Type B pancreatic cell (in vitro differentiated cells): ENCODE measurements around the gene TSGA10. TPM values are rescaled to one million over a fixed set of nuclear protein-coding genes. Genes with fewer than 3 reads are reported as not detected.

Experiments
- DNase-seq: peaks from one replicate; pipeline ENCODE4 v3.0.0; 2021; ENCODE audit warnings: mixed read lengths; ENCODE audit not compliant: unreplicated experiment; ENCODE audit errors: extremely low spot score
- H3K27ac Mint-ChIP-seq: 2 replicates; pipeline ENCODE4 v1.8.0; 2021; ENCODE audit warnings: mild to moderate bottlenecking, mixed read lengths
- H3K27me3 Mint-ChIP-seq: 2 replicates; pipeline ENCODE4 v1.8.0; 2021; ENCODE audit warnings: mixed read lengths
- H3K36me3 Mint-ChIP-seq: 2 replicates; pipeline ENCODE4 v1.8.0; 2021; ENCODE audit warnings: mixed read lengths
- H3K4me1 Mint-ChIP-seq: one replicate; pipeline ENCODE4 v1.8.0; 2021; ENCODE audit warnings: mixed read lengths; ENCODE audit not compliant: unreplicated experiment
- H3K4me3 Mint-ChIP-seq: 2 replicates; pipeline ENCODE4 v1.8.0; 2021; ENCODE audit warnings: mild to moderate bottlenecking, mixed read lengths
- H3K9me3 Mint-ChIP-seq: 2 replicates; pipeline ENCODE4 v1.8.0; 2021; ENCODE audit warnings: mixed read lengths
- total RNA-seq: library from RNA; stranded (reverse); gene quantifications from 2 replicates; pipeline ENCODE4 v1.2.1, GENCODE V29; 2021; ENCODE audit warnings: low replicate concordance
- TF ChIP-seq, protein P1 (sequence below): fragments of 200-600 bp; sonication (generic); conservative IDR thresholded peaks from 2 replicates; pipeline ENCODE4 v1.5.0; 2021; ENCODE audit warnings: antibody characterized with exemption, mild to moderate bottlenecking

The TSGA10 gene
- total RNA-seq, 1 donor from 2014 or later = 7.4 TPM

DNA sequence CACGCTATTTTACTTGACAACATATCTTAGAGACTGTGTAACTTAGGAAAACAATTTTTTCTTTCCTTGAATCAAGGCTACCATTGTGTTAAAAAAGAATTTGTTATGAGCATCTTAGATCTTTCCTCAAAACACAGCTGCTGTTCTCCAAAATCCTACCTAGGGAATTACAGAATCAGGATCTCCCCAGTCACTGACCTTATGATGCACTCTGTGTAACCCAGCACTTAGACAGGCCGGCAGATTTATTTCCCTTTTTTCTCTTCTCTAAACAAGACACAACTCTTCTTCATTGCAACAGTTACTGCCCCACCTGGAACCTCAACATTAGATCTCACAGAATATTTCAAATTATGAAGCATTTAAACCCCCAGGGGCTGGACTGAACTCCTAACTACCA, 26.8 kb downstream of the TSGA10 start:
- no peak overlapping the region for H3K27ac Mint-ChIP-seq
- no peak overlapping the region for H3K4me3 Mint-ChIP-seq
- H3K36me3 Mint-ChIP-seq = peaks cover 38% of the 10 kb centered on the region
- TF ChIP-seq, protein P1, sequence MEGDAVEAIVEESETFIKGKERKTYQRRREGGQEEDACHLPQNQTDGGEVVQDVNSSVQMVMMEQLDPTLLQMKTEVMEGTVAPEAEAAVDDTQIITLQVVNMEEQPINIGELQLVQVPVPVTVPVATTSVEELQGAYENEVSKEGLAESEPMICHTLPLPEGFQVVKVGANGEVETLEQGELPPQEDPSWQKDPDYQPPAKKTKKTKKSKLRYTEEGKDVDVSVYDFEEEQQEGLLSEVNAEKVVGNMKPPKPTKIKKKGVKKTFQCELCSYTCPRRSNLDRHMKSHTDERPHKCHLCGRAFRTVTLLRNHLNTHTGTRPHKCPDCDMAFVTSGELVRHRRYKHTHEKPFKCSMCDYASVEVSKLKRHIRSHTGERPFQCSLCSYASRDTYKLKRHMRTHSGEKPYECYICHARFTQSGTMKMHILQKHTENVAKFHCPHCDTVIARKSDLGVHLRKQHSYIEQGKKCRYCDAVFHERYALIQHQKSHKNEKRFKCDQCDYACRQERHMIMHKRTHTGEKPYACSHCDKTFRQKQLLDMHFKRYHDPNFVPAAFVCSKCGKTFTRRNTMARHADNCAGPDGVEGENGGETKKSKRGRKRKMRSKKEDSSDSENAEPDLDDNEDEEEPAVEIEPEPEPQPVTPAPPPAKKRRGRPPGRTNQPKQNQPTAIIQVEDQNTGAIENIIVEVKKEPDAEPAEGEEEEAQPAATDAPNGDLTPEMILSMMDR = no peak
- H3K27me3 Mint-ChIP-seq = no peaks in the 10 kb centered on the region
- no peak for DNase-seq
- H3K4me1 Mint-ChIP-seq = no peaks in the 10 kb centered on the region
- peaks cover 17% of the 10 kb centered on the region for H3K9me3 Mint-ChIP-seq

DNA sequence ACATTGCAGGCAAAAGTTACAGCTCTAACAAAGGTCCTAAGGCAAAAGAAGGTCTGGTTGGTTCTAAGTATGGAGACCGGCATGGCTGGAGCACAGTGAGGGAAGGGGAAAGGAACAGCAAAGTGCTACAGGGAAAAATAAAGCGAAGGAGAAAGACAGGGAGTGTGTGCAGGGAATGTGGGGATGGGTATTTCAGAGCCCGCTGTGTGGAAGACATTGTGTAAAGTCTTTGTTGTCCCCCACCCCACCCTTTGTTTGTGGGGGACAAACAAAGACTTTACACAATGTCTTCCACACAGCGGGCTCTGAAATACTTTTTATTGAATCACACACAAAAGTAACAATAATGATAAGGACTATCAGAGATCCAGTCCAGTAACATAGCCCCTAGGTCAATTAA, 42.1 kb downstream of the TSGA10 start:
- Mint-ChIP-seq H3K27me3 (no peaks in the 10 kb centered on the region), H3K4me1 (no peaks in the 10 kb centered on the region), H3K27ac (no peak overlapping the region), H3K9me3 (no peaks in the 10 kb centered on the region), H3K36me3 (no peaks in the 10 kb centered on the region), H3K4me3 (no peak overlapping the region)
- no peak for DNase-seq
- TF ChIP-seq, protein P1 = no peak

DNA sequence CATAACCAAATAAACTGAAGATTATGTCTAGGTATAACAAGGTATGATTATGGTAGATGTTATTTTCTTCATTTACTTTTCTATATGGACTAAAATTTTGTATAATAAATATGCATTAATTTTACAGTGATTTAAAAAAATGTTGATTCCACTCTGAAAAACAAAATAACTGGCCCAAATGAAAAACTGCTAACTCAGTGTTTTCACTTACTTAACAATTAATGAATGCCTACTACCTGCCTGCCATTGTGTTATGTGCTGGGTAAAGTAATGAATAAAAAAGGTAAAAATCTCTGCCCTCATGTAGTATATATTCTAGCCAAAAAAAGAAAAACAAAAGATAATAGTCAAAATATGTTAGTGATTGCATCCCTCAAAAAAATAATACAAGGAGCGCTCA, 42.8 kb downstream of the TSGA10 start:
- TF ChIP-seq, protein P1 = no peak
- H3K9me3 Mint-ChIP-seq = no peaks in the 10 kb centered on the region
- H3K36me3 Mint-ChIP-seq = no peaks in the 10 kb centered on the region

DNA sequence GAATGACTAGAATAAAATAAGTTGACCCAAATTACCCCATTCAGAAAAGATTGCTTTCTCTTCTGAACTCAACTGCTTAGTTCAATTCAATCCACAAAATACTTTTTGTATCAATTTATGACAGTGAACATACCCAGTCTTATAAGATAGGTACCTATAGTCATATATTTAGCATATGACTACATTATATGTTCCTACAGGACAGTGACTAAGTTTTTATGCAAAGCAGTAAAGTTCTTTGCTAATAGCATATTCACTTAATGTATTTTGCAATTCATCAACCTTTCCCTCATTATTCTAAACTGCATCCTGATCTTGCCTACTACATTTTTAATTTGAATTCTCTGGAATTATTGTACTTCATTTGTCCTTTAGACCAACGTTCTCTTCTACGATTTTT, 43.5 kb downstream of the TSGA10 start:
- Mint-ChIP-seq H3K4me1 (no peaks in the 10 kb centered on the region), H3K36me3 (no peaks in the 10 kb centered on the region), H3K27me3 (no peaks in the 10 kb centered on the region), H3K9me3 (no peaks in the 10 kb centered on the region), H3K27ac (no peak overlapping the region), H3K4me3 (no peak overlapping the region)
- TF ChIP-seq, protein P1 = no peak
- no peak for DNase-seq

More for the DNA sequence above, 42.8 kb downstream of the TSGA10 start:
- no peaks in the 10 kb centered on the region for H3K4me1 Mint-ChIP-seq
- DNase-seq = no peak
- H3K4me3 Mint-ChIP-seq = no peak overlapping the region
- H3K27ac Mint-ChIP-seq = no peak overlapping the region
- no peaks in the 10 kb centered on the region for H3K27me3 Mint-ChIP-seq

DNA sequence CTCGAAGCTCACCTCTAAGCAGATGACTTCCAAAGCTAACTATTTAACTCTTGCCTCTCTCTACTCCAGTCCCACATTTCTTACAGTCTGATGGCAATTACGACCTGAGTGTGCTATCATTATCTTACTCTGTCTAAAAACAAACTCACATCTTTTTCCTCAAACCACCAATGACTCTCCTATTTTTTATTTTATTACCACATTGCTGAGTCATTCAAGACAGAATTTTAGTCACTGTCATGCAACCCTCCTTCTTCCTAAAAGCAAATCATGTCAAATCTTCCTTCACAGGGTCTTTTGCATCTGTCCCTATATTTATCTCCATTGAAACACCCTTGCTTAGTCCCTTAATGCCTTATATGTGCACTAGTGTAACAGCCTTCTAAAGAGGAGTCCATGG, 47.8 kb downstream of the TSGA10 start:
- Mint-ChIP-seq H3K9me3 (no peaks in the 10 kb centered on the region), H3K36me3 (no peaks in the 10 kb centered on the region), H3K4me3 (no peak overlapping the region), H3K4me1 (no peaks in the 10 kb centered on the region), H3K27me3 (no peaks in the 10 kb centered on the region), H3K27ac (no peak overlapping the region)
- no peak for DNase-seq
- TF ChIP-seq, protein P1 = no peak

DNA sequence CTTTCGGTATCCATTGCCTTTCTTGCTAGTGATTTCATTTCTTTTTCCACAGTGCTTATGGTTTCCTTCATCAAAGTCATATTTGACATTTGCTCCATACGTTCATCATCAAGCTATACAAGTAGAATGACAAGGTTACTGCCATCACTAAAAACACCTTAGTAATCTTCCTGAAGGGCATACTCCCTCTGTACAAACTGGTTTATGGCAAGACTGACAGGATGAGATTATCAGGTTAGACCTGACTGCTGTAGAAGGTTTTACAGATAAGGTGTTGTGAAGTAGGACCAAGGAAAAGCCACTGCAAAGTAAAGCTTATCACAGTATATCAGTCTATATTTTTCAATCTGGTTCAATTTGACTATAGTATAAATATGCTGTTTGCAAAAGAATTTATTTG, 50.7 kb downstream of the TSGA10 start:
- Mint-ChIP-seq H3K4me3 (no peak overlapping the region), H3K36me3 (no peaks in the 10 kb centered on the region), H3K9me3 (no peaks in the 10 kb centered on the region), H3K27me3 (no peaks in the 10 kb centered on the region), H3K27ac (no peak overlapping the region), H3K4me1 (no peaks in the 10 kb centered on the region)
- TF ChIP-seq, protein P1 = no peak
- no peak for DNase-seq
